ENCODE results near the gene ORM2.

The ORM2 gene

GRCh38 chr9:114373960-114374730 lies 44.5 kb downstream of the ORM2 start:
- no peak for DNase-seq

DNA sequence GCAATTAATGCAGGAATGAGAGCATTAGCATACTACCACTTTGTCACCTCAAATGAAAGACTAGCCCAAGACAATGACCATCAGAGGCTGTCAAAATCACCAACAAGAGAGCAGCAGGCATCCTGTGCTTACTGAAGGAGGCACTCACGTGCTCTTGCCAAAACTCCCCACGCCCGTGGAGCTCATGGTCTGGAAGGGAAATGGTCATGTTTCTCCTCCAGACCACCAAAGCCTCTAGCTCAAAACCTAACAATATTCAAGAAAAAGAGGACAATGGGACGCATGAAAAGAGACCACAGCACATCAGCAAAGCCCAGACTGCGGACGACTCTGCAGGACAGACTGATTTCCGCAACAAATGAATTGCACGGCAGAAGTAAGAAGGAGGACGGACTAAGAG lies 45.3 kb downstream of the ORM2 start:
- no peak for DNase-seq

- no peak for DNase-seq
These were observed 45.9 kb downstream of the ORM2 start for GRCh38 chr9:114375386-114376175.

DNA sequence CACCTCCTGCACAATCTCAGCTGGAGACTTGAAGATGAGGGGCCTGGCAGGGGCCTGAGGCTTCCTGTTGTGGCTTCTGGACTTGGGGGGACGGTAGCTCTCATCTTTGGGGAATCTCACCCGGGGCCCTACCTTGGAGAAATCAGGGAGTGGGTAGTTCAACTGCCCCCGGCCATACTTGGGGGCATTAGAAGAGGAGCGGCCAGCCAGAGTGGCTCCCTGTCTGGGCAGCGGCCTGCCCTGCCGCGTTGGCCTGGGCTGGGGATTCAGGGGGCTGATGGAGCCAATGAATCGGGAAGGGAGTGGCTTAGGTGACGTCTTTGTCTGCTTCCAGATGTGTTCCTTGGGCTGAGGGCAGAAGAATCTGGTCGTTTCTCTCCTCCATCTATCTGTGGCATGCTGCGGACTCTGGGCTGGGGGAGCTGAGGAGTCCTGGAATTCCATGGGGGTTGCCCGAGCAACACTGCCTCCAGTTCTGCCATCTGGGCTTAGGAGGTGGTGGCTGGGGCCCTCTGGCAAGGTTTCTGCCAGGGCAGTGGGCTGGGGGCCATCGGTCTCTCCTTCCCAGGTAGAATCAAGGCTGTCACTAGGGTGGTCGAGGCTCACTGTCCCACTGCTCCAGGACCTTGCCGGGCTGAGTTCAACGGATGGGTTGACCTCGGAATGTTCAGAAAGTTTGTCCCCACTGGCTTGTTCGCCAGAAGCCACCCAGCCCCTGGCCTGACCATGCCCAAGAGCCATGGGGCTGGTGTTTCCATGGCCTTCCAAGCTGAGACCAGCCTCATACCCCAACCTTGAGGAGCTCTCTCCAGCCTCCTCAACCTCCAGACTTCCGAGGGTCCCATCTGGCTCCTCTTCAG lies 47.1 kb downstream of the ORM2 start:
- DNase-seq: no peak

DNA sequence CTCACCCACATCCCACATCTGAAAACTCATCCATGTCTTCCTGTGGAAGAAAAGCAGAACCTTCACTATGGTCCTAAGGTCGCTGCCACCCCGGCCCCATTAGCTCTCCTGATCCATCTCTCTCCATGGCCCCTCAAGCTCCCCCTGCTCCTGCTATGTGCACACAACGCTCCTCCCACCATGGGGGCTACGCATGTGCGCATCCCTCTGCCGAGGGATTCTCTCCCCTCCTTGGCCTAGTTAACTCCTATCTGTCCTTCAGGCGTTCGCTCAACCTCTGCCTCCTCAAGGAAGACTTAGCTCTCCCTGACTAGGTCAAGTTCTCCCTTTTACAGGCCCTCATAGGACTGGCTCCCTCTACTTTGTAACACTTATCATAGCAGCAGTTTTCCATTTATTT lies 48.3 kb downstream of the ORM2 start:
- DNase-seq: no peak

GRCh38 chr9:114378883-114379282 lies 49.2 kb downstream of the ORM2 start:
- no peak for DNase-seq
